ENCODE results near the gene SLC7A4.

Gene SLC7A4

DNA sequence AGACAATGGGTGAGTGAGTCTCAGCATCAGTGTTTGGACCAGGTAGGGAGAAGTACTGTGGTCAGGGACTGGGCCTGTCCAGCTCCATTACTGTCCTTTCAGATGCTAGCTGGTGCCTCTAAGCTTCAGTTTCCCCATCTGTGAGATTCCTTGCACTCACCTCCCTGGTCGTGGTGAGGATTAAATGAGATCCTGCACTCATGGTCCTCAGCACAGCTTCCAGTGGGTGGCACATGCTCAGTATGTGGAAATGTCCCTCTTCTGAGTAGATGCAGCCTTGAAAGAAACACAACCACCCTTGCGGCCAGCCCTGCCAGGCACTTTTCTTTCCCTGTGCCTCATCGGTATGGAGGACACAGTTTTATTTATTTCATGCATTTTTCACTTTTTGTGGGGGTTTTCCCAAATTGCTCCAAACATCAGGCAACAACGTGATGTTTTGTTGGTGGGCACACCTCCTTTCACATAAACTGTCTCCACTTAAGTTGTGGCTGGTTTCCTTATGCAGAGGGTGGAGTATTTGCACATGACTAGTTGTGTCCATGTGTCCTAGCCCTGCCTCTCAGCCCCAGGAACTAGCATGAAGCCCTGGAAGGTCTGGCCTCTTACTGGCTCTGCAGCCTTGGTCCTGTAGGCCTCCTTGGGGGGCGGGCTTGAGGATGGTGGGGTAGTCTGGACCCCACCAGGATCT, 49.1 kb downstream of the SLC7A4 start:
- no peak for DNase-seq (ENCODE audit: low read depth in 2 of 2)

DNA sequence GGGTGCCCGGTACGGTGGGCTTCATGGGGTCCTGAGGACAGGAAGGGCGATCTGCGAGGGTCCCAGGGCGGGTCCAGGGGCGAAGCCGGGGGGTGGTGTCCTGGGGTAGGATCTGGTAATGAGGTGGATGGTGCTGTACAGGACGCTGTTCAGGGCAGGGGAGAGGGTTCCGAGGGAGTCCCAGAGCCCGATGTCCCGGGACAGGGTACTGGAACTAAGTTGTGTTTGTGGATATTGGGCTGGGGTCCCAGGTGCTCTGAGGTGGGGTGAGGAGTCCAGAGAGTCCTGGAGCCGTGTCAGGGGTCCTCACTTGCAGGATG, 49.8 kb downstream of the SLC7A4 start:
- no peak for DNase-seq (ENCODE audit: low read depth in 2 of 2)

DNA sequence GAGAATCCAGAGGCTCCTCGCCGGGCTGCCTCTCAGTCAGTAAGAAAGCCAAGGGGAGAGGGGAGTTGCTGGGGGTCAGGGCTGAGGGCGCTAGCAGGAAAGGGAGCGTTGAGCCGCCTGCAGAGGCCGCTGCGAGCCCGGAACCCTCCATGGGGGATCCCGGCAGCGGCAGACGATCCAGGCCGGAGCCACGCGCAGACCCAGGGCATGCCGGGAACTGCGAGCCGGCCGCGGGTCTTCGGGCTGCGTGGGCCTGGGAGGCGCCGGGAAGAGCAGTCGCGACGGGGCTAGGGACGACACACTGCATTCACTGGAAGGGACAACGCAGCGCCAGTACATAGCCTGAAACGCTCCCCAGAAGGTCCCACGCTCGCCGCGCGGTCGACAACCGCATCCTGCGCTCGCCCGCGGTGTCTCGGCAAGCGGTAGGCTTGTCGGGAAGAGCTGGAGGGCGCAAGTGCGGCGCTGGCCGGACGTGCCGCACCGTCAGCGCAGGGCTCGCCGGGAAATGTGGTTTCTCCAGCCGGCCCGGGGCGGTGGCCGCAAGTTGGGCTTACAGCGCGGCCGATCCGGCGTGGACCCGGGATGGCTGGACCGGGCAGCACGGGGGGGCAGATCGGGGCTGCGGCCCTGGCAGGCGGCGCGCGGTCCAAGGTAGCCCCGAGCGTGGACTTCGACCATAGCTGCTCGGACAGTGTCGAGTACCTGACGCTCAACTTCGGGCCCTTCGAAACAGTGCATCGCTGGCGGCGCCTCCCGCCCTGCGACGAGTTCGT, 50.4 kb downstream of the SLC7A4 start, which contains the start of gene LZTR1:
TSS of gene LZTR1 (plus strand) at position 511 of the 776 bp plus-strand sequence. CDS start at position 586, 75 bp downstream.
- peak; percentile 59 to 60 for DNase-seq (ENCODE audit: low read depth in 2 of 2)

DNA sequence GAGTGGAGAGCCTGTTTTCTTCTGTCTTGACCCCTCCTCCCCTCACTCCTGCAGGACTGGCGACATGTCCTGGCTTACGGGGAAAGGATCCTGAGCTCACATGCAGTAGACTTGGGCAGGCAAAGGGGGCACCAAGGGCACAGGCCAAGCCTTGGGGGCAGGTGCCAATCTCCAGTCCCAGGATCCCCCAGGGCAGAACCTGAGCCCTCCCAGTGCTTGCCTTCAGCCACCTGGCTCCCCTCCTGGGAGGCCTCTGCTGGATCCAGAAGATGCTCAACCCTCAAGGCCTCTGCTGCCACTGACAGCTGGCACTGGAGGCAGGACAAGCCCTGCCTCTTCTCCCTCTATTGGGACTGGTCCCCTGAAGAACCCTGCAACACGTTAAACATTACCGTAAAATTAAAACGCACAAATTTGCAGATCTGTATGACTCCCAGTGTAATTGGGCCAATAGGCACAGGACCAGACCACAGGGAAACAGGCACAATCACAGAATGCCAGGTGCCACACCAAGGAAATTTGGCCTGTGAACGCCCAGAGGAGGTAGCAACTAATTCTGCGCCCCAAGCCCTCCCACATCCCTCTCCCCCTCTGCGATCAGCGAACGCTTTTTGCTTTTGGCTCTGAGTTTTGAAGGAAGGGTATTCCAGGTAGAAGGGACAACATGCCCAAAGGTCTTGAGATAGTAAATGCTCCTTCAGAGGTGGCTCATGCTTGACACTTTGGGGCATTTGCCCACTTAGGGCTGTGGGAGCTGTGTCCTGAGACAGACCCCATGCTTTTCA, 51.2 kb downstream of the SLC7A4 start:
- DNase-seq (ENCODE audit: low read depth in 2 of 2), result no peak

DNA sequence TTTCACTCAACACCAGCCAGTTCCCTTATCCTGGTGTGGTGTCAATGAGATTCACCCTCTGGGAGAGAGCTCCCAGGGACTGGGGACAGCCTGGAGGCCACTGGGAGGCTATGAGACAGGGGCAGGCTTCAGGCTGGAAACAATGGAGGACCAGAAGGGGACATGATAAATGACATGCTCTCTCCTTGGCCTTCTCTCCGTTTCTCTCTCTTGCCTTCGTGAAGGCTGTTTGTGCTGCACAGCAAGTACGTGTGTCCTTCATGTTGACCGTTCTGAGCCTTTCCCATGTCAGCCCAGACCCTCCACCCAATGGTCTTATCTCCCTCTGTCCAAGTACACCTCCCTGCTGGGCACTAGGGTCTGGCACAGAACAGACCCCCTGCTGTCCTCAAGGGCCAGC, 51.8 kb downstream of the SLC7A4 start:
- no peak for DNase-seq (ENCODE audit: low read depth in 2 of 2)

DNA sequence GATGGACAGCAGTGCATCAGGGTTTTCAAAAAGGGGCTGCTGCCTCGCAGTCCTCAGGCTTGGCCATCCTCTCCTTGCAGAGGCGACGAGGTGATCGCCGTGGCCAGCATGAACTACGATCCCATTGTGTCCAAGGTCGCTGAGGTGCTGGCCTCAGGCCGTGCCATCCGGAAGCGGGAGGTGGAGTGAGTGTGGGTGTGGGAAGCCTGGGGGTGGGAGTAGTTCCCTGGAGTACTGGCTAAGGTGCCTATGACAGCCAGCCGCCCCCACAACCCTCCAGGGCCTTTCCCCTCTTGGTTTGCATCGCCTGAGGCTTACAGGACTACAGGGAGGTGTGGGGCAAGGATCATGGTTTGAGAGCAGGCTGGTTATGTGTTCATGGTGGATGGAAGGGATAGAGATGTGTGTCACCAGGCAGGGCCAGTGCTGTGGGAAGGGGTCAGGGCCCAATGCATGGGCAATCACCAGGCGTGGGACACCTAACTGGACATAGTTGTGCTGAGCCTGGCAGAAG, 52.4 kb downstream of the SLC7A4 start:
- DNase-seq (ENCODE audit: low read depth in 2 of 2), result no peak

DNA sequence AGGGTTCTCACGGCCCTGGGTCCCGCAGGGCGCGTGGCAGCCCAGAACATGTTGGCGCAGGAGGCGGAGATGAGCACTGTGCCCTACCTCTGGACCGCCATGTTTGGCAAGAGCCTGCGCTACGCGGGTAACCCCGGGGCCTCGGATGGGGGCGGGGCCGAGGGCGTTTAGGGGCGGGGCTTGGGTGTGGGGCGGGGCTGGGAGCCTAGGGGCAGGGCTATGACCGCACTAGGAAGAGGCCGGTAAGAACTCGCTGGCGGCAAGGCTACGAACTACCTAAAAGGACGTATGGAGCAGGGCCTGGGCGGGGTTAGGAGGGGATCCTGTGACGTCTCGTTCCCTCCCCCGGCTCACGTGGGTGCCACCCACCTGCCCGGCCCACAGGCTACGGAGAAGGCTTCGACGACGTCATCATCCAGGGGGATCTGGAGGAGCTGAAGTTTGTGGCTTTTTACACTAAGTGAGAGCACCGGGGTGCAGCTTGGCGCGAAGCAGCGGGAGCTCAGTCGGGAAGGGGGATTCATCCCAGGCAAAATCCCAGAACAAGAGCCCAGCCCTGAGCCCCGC, 53.0 kb downstream of the SLC7A4 start:
- DNase-seq (ENCODE audit: low read depth in 2 of 2), result peak; percentile 65 to 68

All from stimulated activated CD4-positive, alpha-beta T cell treated with anti-CD3 and anti-CD28 coated beads, Interleukin-4, amount 100 ng/mL, for 48 hours (primary cell).